Measurements from ENCODE around the gene EPHB1.

DNA sequence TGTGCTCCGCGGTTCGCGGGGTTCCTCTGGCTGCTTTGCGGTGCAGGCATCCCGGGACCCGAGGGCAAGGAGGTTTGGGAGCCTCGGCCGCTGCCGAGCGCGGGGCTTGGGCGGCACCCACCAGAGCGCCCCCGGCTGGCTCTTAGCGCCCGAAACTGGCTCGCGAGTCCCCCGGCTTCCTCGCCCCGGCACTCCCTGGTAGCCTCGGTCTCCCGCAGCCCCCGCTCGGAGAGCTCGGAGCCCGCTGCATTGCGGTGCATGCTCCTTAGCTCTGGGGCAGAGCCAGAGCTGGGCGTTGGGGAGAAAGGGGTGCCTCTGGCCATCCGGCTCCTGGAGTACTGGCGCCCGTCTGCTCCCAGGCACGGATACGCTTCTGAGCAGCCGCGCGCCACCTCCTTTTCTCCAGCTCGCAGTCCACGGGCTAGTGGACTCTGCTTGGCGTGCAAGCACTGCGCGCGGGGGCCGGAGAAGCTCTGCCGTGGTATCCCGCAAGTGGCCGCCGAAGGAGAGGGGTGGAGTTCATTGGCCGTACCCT is 753 bp downstream of the EPHB1 start:
- TF ChIP-seq CTCF (IDR thresholded peaks at IDR 0.05; ENCODE audit: low read depth, low read length, missing input control) (no peak), RAD21 (IDR thresholded peaks at IDR 0.05) (no peak), EGR1 (IDR thresholded peaks at IDR 0.05; ENCODE audit: low read depth in 2 of 2) (no peak), RXRA (IDR thresholded peaks at IDR 0.05) (no peak), YY1 (IDR thresholded peaks at IDR 0.05) (no peak), FOXA1 (IDR thresholded peaks at IDR 0.05) (no peak), ZBTB33 (IDR thresholded peaks at IDR 0.05) (no peak), NR2F2 (IDR thresholded peaks at IDR 0.05) (no peak)
- TF ChIP-seq, protein P1, sequence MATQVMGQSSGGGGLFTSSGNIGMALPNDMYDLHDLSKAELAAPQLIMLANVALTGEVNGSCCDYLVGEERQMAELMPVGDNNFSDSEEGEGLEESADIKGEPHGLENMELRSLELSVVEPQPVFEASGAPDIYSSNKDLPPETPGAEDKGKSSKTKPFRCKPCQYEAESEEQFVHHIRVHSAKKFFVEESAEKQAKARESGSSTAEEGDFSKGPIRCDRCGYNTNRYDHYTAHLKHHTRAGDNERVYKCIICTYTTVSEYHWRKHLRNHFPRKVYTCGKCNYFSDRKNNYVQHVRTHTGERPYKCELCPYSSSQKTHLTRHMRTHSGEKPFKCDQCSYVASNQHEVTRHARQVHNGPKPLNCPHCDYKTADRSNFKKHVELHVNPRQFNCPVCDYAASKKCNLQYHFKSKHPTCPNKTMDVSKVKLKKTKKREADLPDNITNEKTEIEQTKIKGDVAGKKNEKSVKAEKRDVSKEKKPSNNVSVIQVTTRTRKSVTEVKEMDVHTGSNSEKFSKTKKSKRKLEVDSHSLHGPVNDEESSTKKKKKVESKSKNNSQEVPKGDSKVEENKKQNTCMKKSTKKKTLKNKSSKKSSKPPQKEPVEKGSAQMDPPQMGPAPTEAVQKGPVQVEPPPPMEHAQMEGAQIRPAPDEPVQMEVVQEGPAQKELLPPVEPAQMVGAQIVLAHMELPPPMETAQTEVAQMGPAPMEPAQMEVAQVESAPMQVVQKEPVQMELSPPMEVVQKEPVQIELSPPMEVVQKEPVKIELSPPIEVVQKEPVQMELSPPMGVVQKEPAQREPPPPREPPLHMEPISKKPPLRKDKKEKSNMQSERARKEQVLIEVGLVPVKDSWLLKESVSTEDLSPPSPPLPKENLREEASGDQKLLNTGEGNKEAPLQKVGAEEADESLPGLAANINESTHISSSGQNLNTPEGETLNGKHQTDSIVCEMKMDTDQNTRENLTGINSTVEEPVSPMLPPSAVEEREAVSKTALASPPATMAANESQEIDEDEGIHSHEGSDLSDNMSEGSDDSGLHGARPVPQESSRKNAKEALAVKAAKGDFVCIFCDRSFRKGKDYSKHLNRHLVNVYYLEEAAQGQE (IDR thresholded peaks at IDR 0.05) = no peak
- TF ChIP-seq, protein P2, sequence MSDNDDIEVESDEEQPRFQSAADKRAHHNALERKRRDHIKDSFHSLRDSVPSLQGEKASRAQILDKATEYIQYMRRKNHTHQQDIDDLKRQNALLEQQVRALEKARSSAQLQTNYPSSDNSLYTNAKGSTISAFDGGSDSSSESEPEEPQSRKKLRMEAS (IDR thresholded peaks at IDR 0.05) = no peak
